AG20443 (cell line): ENCODE results near the gene FBXW8.
"Not testable (repeated sequence)": the region's sequence is repeated elsewhere in the genome, so short reads cannot be mapped to it uniquely, and the experiment has no call there.

ENCODE experiments used
- DNase-seq: peaks from one replicate; pipeline ENCODE4 v3.0.0; 2012; ENCODE audit warnings: low spot score, mixed read lengths

Gene FBXW8

DNA sequence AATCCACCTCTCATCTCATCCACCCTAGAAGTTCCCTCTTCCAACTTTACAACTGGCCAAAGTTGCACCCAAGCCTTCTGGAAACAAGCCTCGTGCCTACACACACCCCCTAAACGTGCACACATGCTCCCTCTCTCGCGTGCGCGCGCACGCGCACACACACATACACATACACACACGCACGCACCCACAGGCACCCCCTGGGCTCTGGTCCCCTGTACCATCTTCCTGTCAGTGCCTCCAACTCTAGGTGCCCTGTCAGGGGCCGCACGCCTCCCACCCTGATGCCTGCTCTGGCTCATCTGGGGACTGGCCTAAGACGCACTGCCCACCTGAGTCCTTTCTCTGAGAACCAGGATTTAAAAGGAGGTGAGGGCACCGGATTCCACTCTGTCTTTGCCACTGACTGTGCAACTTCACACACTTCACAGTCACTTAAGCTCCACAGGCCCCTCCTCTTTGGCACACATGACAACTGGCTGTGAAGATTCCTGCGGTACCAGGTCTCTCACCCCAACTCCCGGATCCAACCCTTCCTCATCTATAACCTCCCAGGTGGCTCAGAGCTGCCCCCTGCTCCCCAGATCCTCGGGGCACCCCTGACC lies 142.9 kb downstream of the FBXW8 start:
- DNase-seq, result no peak

DNA sequence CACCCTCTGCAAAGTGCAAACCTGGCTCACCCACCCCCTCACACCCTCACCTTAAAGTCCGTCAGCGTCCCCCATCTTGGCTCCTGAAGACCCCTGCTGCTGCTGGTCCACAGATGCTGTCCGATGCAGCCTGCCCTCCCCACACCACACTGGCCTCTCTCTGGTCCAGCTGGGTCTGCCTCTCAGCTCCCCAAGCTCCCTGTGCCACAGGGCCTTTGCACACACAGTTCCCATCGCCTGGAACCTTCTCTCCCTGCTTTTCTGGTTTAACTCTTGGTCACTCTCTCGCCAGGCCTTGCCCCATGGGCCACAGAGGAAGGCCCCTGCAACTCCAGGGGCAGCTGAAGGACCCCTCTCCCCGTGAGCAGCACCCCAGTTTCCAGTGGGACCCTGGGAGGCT lies 143.5 kb downstream of the FBXW8 start:
- no peak for DNase-seq

DNA sequence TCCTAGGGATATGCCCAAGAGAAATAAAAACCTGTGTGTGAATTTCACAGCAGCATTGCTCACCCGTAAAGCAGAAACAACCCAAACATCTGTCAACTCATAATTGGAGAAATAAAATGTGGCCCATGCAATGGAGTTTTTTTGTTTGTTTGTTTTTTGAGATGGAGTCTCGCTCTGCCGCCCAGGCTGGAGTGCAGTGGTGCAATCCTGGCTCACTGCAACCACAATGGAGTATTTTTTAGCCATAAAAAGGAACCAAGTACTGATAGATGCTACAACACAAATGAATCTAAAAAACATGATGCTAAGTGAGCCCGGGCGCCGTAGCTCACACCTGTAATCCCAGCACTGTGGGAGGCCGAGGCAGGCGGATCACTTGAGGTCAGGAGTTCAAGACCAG lies 146.9 kb downstream of the FBXW8 start:
- not testable (repeated sequence) for DNase-seq

DNA sequence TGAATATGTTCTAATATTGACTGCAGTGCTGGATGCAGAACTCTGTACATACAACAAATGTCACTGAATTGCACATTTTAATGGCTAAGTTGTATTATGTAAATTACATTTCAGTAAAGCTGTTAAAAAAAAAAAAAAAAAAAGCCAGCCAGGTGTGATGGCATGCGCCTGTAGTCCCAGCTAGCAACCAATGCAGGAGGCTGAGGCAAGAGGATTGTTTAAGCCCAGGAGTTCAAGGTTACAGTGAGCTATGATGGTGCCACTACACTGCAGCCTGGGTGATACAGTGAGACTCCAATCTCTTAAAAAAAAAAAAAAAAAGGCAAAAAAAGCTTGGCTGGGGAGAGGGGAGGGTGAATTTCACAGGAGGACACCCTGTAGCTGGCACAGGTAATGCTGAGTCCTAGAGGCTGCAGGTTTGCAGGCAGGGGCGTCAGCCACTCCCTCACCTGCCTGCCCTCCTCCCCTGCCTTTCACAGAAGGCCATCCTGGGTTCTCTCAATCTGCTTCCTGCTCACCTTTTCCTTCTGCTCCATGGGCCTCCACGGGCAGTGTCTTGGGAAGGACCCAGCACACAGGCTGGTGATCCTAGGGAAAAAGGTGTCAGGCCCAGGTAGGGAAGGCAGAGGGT lies 147.8 kb downstream of the FBXW8 start:
- no peak for DNase-seq

DNA sequence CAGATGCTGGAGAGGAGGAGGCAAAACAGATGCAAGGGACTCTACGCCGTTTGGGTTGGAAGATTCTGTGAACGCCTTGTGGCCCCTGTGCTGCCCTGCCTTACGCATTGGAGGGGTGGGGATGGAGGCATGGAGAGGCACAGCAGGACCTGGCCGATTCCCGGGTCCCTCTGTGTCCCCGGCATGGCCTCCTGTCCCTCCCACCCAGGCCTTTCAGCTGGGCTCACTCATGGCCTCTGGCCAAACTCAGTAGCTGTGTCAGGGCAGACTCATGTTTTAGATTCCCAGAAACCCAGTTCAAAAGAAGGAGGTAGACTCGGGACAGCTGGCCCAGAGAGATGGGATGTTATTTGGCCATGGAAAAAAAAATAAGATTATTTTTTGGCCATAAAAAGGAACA lies 148.4 kb downstream of the FBXW8 start:
- DNase-seq, result no peak

DNA sequence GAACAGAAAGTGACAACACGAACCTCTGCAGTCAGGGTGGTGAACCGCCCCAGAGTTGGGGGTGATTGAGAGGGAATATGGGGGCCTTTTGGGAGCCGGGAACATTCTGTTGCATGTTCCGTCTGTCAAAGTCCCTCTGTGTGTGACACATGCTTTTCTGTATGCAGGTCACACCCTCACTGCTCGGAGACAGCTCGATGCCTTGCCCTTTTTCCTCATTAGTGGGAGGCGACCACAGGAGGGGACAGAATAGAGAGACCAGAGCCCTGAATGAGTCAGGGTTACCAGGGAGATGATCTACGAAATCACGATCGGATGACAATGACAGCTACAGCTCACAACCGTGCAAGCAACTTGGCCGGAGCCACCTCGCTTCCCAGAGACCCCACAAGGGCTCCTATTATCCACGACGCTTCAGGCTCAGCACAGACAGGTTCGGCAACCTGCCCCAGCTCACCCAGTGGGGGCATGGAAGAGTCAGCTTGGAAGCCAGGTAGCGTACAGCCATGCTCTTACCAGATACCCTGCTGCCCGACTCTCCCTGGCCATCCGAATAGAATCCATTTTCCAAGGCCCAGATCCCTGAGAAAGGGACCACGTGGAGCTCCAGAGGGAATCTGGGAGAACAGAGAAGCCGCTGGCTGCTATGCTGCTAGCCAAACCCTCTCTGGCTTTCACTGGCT lies 149.6 kb downstream of the FBXW8 start:
- no peak for DNase-seq

DNA sequence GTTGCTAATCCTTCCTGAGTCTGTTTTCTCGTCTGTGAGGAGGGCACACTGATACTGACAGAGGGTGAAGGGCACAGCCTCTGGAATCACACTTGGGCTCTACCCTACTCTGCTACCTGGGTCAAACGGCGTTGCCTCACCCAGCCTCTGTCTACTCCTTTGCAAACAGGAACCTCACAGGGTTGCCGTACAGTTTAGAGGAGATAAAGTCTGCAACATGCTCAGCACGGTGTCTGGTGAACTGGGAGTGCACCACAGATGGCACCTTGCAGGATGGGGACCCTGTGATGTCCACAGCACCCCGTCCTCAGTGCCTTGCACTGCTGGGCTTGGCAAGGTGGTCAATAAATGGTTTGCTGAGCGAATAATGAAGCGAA lies 150.2 kb downstream of the FBXW8 start:
- DNase-seq, result no peak

DNA sequence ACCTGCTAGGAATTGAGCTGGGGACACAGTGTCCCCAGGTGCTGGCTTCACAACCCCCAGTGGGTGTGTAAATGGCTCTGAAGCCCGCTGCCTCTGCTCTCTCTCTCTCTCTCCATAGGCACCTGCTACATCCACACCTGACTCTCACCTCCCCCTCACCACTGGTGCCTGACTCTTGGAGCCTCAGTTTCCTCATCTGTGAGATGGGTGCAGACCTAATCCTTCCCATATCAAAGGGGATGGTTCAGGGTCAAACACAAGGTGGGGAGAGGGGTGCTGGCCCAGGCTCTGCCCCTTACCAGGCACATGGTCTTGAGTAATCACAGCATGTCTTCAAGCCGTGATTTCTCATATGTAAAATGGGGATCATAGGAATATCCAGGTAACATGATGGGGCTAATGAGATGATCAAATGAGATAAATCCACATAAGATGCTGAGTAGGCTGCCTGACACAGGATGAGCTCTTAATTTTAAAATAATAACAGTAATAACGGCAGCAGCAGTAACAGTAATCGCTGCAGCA lies 150.9 kb downstream of the FBXW8 start:
- no peak for DNase-seq

DNA sequence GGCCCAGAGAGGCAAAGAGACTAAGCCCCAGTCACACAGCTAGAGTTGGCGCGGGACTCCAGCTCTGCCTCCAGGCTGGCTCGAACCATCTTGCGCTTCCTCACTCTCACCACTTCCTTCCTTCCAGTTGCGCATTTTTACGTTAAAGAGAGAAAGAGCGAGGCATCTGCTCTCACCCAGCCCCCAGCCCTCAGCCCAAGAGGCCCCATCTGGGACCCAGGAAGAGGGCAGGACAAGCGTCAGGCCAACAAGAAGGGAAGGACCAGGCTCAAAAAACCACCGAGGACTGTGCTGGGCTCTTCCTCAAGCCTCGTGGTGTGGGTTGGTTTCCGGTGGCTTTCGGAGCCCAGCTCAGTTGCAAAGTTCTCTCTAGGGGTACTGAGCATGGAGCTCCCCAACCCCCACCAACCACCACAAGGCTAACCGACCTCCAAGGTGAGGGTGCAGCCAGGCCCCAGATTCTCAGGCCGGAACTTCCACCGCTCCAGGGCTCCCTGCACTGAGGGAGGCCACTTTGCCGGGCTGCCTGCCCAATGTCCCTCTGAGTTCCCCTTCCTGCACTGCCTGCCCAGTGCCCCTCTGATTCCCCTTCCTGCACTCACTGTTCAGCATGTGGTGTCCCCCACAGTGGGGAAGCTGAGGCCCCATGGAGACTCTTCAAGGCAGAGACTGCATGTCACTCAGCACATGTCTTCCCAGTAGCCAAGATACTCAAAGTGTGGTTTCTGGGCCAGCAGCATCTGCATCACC lies 152.6 kb downstream of the FBXW8 start:
- DNase-seq, result no peak

DNA sequence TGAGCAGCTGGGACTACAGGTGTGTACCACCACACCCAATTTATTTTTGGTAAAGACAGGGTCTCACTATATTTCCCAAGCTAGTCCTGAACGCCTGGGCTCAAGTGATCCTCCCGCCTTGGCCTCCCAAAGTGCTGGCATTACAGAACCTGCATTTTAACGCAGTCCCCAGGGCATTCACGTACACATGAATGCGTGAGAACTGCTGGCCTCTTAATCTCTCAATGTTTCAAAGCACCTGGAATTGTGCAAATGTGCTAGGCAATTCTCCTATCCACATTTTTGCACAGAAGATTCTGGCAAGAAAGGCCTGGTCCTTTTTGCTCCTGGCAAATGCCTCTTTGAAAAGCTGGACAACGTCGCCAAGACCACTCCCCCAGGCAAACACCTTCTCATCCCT lies 153.3 kb downstream of the FBXW8 start:
- no peak for DNase-seq

DNA sequence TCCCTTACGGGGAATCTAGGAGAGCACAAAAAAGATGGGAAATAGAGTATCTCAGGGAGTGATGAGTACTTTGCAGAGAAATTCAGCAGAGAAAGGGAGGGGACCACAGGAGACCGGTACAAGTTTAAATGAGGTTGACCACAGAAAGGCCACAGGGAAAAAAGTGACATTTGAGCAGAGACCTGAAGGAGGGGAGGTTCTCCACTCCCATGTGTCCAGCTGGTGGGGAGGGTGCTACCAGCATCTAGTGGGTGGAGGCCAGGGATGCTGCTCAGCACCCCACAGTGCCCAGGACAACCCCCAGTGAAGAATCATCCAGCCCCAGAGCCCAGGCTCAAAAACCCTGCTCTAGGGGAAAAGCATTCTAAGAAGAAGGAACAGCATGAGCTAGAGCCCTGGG lies 153.8 kb downstream of the FBXW8 start:
- no peak for DNase-seq

DNA sequence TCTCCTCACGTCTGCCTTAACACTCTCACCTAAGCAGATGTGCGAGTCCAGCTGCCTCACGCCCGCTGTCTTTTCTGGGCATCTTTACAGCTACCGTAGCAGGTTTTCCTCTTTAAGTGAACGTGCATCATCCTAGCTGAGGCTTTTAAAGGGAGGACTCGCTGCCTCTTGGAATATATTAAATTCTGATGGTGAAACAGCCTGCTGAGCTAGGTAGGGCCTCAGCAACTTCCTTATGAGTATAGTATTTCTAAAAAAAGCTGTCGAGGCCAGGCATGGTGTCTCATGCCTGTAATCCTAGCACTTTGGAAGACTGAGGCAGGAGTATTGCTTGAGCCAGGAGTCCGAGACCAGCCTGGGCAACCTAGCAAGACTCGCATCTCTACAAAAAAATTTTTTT lies 156.3 kb downstream of the FBXW8 start:
- no peak for DNase-seq

DNA sequence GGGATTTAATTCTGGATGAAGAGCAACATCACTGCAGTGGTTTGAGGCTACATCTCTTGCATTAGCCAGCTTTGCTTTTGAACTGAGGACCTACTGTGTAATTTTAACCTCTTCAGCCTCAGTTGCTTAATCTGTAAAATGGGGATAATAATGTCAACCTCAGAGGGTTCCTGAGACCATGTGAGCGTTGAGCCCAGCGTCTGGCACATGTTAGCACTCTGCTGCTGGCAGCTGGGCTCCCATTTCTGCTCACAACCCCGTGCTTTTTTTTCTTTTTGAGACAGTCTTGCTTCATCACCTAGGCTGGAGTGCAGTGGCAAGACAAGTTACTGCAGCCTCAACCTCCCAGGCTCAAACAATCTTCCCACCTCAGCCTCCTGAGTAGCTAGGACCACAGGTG lies 156.9 kb downstream of the FBXW8 start:
- no peak for DNase-seq

DNA sequence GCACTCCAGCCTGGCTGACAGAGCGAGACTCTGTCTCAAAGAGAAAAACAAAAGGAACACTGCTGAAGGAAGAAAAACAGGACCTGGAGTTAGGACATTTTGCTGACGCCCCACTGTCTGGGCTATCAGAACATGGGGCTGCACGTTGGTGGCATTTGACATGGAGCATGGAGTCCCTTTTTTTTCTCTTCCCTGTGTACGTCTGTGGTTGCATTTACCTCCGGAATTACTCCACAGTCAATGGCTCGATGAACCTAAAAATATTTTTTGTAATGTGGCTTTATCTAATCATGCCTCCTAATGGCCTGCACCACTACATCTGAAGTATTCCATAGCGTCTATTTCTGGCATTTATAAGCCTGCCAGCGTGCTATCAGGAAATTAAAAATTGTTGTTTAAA lies 157.7 kb downstream of the FBXW8 start:
- DNase-seq, result no peak

DNA sequence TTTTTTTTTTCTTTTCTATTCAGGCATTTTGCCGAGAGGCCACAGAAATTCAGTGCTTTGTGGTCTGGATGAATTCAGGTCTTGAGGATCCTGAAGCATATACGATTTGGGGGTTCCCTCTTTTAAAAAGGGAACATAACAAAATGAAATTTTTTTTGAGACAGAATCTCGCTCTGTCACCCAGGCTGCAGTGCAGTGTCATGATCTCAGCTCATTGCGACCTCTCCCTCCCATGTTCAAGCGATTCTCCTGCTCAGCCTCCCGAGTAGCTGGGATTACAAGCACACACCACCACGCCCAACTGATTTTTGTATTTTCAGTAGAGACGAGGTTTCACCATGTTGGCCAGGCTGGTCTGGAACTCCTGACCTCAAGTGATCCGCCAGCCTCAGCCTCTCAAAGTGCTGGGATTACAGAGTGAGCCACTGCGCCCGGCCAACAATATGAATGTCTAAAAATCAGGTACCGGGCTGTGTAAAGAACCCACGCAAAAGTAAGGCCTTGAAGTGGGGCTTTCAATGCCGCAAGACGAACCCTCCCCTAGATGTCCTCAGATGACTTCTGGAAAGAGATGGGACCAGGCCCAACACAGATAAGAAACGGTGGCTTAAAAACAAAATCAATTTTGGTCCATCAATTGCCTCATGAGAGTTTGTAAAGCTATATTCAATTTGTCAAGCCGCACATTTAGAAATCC lies 158.5 kb downstream of the FBXW8 start:
- DNase-seq, result no peak

DNA sequence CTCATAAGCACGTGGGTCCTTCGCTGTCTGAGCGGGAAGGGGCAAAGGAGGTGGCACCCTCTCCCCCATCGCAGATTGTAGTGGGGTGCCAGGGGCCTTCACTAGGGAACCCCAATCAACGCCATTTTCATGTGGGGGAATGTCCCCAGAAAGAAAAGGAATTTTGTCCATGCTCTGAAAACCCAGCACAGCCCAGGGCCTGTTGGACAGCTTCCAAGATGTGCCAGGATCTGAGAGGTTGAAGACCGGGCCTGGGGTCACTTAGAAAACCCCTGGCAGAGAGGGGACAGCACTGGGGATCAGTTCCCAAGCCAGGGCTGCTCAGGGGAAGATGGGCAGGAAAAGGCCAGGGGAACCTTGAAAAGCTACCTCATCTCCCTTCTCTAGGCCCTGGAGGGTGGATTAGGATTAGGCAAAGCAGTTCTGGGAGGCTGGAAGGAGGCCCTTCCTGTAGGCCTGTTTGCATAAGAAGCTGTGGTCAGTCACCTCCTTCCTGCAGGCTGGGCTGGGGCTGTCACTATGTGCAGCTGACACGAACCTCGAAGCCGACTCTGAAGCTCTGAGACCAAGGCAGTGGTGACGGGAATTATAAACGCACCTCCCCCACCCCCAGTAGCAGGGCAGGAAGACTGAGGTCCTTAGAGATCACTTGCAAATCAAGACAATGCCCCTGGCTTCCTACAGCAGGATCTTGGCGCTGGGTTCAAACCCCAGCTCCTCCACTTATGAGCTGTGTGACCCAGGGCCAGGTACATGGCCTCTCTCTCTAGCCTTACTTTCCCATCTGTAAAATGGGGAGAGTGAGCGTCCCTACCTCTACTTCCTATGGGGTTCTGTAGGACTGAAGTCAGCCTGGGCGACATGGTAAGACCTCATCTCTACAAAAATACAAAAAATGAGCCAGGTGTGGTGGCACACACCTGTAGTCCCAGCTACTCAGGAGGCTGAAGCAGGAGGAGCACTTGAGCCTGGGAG lies 159.5 kb downstream of the FBXW8 start:
- no peak for DNase-seq

DNA sequence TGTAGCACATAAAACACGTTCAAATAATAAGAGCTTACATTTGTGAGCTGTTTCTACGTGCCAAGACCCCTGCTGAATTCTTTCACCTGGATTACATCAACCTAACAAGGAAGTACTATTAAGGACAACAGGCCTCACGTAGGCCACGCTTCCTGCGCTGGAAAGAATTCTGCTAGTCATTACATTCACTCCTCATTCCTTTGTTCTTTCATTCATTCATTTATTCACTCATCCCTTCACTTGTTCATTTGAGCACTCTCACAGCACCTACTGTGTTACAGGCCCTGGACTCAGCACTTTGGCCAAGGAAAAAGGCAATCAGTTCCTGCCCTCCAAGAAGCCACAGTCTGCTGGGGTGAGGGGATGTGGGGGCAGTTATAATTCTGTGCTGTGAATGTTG lies 160.3 kb downstream of the FBXW8 start:
- DNase-seq, result no peak

DNA sequence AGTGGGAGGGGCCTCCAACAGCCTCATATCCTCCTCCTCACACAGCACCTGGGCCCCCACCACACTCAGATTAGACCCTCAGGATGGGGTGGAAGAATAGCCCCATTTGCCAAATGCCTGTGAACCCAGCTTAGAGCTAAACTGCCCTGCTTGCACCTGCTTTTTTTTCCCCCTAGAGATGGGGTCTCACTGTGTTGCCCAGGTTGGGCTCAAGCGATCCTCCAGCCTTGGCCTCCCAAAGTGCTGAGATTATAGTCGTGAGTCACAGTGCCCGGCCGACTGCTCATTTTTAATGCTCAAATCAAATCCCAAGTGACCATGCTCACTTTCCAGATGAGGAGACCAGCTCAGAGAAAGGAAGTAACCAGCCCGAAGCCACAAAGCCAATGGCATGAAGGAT lies 161.4 kb downstream of the FBXW8 start:
- no peak for DNase-seq

DNA sequence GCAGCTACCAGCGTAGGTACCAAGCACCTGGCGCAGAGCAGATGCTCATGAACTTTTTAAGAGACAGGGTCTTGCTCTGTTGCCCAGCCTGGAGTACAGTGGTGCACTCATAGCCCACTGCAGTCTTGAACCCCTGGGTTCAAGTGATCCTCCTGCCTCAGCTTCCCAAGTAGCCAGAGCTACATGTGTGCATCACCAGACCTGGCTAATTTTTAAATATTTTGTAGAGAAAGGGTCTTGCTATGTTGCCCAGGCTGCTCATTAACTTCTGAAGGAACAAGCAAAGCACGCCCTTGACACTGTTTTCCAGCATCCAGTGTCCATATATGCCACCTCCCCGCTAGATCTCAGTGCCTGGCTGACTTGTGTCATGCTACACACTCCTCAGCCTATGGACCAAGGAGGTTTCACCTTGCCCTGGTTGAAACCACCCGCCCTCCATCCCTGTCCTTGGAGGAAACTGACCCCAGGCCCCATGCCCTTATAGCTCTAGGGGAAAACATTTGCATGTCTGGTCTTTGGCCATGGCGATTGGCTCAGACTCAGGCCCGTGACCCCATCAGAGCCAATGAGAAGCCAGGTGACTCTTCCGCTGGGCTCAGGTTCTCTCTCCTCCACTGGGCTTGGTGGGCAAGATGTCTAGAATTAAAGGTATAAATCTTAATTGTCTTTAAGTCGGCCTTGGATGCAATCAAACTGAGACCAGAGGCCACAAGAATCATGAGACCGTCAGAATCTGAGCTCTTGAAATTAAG lies 162.2 kb downstream of the FBXW8 start:
- DNase-seq, result no peak

DNA sequence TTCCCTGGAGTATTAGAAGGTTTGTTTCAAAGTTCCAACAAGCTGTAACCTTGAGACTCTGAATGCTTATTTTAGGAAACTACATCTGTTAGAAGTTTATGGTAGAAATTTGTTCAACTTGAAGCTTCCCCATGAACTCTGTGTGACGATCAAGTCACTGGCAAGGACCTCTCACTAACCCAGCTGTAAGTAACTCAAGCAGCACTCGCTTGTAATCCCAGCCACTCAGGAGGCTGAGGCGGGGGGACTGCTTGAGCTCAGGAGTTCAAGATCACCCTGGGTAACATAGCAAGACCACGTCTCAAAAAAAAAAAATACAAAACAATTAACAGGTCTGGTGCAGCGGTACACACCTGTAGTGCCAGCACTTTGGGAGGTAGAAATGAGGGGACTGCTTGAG lies 162.9 kb downstream of the FBXW8 start:
- DNase-seq, result no peak
